Measurements from ENCODE around the gene AARS2.

DNA sequence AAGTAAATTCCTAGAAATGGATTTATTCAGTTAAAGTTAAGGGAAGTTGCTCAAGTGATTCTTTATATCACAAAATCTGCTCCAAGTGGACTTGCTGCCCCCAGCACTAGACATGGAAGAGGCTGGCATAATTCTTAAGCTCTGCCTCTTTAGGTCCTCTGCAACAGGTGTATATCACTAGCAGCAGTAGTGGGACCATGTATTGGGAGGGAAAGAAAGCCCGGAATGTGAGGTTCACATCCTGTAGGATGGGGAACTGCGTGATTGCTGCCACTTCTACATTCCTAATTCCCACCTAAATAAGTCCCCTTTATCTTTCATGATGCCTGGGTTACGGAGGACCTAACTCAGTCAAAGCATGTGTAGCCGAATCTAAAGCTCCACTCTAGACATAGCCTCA is 42.5 kb upstream of the AARS2 start:
- TF ChIP-seq NR2F6 (CRISPR knock-in tag; IDR thresholded peaks at IDR 0.05) (no peak), ZNF133 (CRISPR knock-in tag; IDR thresholded peaks at IDR 0.05) (no peak)
